Measurements from ENCODE around the gene SLC22A3. TPM values are rescaled to one million over a fixed set of nuclear protein-coding genes. Genes with fewer than 3 reads are reported as not detected.

SLC22A3 gene
- total RNA-seq, 1 experiment from 2014 or later: 0.09 TPM

- no peaks in the 10 kb centered on the region for H3K36me3 Mint-ChIP-seq (ENCODE audit: insufficient read depth, unreplicated experiment)
- no peak for TF ChIP-seq CTCF (IDR thresholded peaks at IDR 0.05; ENCODE audit: unreplicated experiment)
- intact Hi-C loops (cut with micrococcal nuclease): no loop called here
- H3K9me3 Mint-ChIP-seq (ENCODE audit: unreplicated experiment): peaks cover 8% of the 10 kb centered on the region
- H3K4me1 Mint-ChIP-seq (ENCODE audit: insufficient read depth, unreplicated experiment): peaks cover 12% of the 10 kb centered on the region
- no TSS peak for BruUV-seq (replicated peaks)
- H3K4me3 Mint-ChIP-seq (ENCODE audit: unreplicated experiment): no peak overlapping the region
- no peak for DNase-seq (ENCODE audit: unreplicated experiment)
- H3K27me3 Mint-ChIP-seq (ENCODE audit: insufficient read depth, unreplicated experiment): no peaks in the 10 kb centered on the region
- ChIA-PET CTCF (interaction anchor here (1.1 to 2.8 kb wide), 2 partner anchors 81 to 154 kb away, joined by 4 to 14 read pairs; no protein-coding TSS in a partner anchor), POLR2A (interaction anchor here (0.7 kb wide), 1 partner anchor 1375 kb away, joined by 3 read pairs; the partner anchor contains the start of gene RSPH3)
- no peak overlapping the region for H3K27ac Mint-ChIP-seq (ENCODE audit: low read depth, unreplicated experiment)
These were observed 26.8 kb downstream of the SLC22A3 start for GRCh38 chr6:160374836-160375560.

GRCh38 chr6:160375561-160375949, 27.4 kb downstream of the SLC22A3 start:
- no TSS peak for BruUV-seq (replicated peaks)
- Mint-ChIP-seq H3K9me3 (ENCODE audit: unreplicated experiment) (peaks cover 8% of the 10 kb centered on the region), H3K4me3 (ENCODE audit: unreplicated experiment) (no peak overlapping the region), H3K27ac (ENCODE audit: low read depth, unreplicated experiment) (no peak overlapping the region), H3K36me3 (ENCODE audit: insufficient read depth, unreplicated experiment) (no peaks in the 10 kb centered on the region), H3K27me3 (ENCODE audit: insufficient read depth, unreplicated experiment) (no peaks in the 10 kb centered on the region), H3K4me1 (ENCODE audit: insufficient read depth, unreplicated experiment) (peaks cover 12% of the 10 kb centered on the region)
- no peak for DNase-seq (ENCODE audit: unreplicated experiment)
- ChIA-PET POLR2A (interaction anchor here (0.7 kb wide), 1 partner anchor 1376 kb away, joined by 3 read pairs; the partner anchor contains the start of gene RSPH3), CTCF (interaction anchor here (1.1 to 2.8 kb wide), 2 partner anchors 80 to 155 kb away, joined by 4 to 14 read pairs; no protein-coding TSS in a partner anchor)
- TF ChIP-seq CTCF (IDR thresholded peaks at IDR 0.05; ENCODE audit: unreplicated experiment): no peak
- intact Hi-C loops (cut with micrococcal nuclease): no loop called here

GRCh38 chr6:160376445-160376844, 28.3 kb downstream of the SLC22A3 start:
- CTCF ChIA-PET: interaction anchor here (0.7 to 2.8 kb wide), 5 partner anchors 10 to 288 kb away, joined by 3 to 14 read pairs (median 4); no protein-coding TSS in a partner anchor
- no peak overlapping the region for H3K4me3 Mint-ChIP-seq (ENCODE audit: unreplicated experiment)
- intact Hi-C loops (cut with micrococcal nuclease): no loop called here
- no peak for DNase-seq (ENCODE audit: unreplicated experiment)
- no peak for TF ChIP-seq CTCF (IDR thresholded peaks at IDR 0.05; ENCODE audit: unreplicated experiment)
- no peak overlapping the region for H3K27ac Mint-ChIP-seq (ENCODE audit: low read depth, unreplicated experiment)
- BruUV-seq (replicated peaks): no TSS peak
- peaks cover 12% of the 10 kb centered on the region for H3K4me1 Mint-ChIP-seq (ENCODE audit: insufficient read depth, unreplicated experiment)
- POLR2A ChIA-PET: interaction anchor here (3.5 kb wide), 1 partner anchor 12 kb away, joined by 42 read pairs; no protein-coding TSS in a partner anchor
- no peaks in the 10 kb centered on the region for H3K36me3 Mint-ChIP-seq (ENCODE audit: insufficient read depth, unreplicated experiment)
- peaks cover 8% of the 10 kb centered on the region for H3K9me3 Mint-ChIP-seq (ENCODE audit: unreplicated experiment)
- no peaks in the 10 kb centered on the region for H3K27me3 Mint-ChIP-seq (ENCODE audit: insufficient read depth, unreplicated experiment)

GRCh38 chr6:160378218-160378617, 30.0 kb downstream of the SLC22A3 start:
- Mint-ChIP-seq H3K9me3 (ENCODE audit: unreplicated experiment) (no peaks in the 10 kb centered on the region), H3K36me3 (ENCODE audit: insufficient read depth, unreplicated experiment) (no peaks in the 10 kb centered on the region), H3K4me3 (ENCODE audit: unreplicated experiment) (peak overlapping the region; percentile 66), H3K27me3 (ENCODE audit: insufficient read depth, unreplicated experiment) (no peaks in the 10 kb centered on the region), H3K4me1 (ENCODE audit: insufficient read depth, unreplicated experiment) (peaks cover 12% of the 10 kb centered on the region), H3K27ac (ENCODE audit: low read depth, unreplicated experiment) (peak overlapping the region; percentile 93)
- BruUV-seq (replicated peaks): no TSS peak
- intact Hi-C loops (cut with micrococcal nuclease): no loop called here
- TF ChIP-seq CTCF (IDR thresholded peaks at IDR 0.05; ENCODE audit: unreplicated experiment): no peak
- peak; percentile 86 for DNase-seq (ENCODE audit: unreplicated experiment)
- CTCF ChIA-PET: interaction anchor here (0.6 to 1.8 kb wide), 5 partner anchors 12 to 594 kb away, joined by 3 to 6 read pairs (median 3); no protein-coding TSS in a partner anchor
- POLR2A ChIA-PET: interaction anchor here (0.5 to 3.5 kb wide), 15 partner anchors 10 to 237 kb away, joined by 3 to 42 read pairs (median 3); no protein-coding TSS in a partner anchor

Data from MCF 10A (cell line).